Kidney (tissue), 22 donors: Measurements from ENCODE around the gene TAS2R43. TPM values are rescaled to one million over a fixed set of nuclear protein-coding genes. Genes with fewer than 3 reads are reported as not detected.

Experiments used
- DNase-seq, 5 donors: peaks; one replicate each; pipeline ENCODE4 v3.0.0-alpha.2; 2013 to 2020
- FAIRE-seq: peaks from 2 replicates; lab custom pipeline; 2012; peaks lifted over from hg19 to GRCh38; lab: Jason Lieb, UNC
- H3K27ac ChIP-seq, 2 donors: one replicate each; pipeline ENCODE4 v1.7.0; 2013; ENCODE audit warnings: low read depth in 2 of 2, low read length in 2 of 2, inconsistent platforms in 1 of 2
- H3K27me3 ChIP-seq: one replicate; pipeline ENCODE4 v1.7.1; 2013; ENCODE audit warnings: low read length, inconsistent platforms; ENCODE audit not compliant: control insufficient read depth, insufficient read depth
- H3K36me3 ChIP-seq, 3 donors: one replicate each; pipeline versions ENCODE4 v1.7.0 to v1.7.1; 2013; ENCODE audit warnings: low read length in 3 of 3, control low read depth in 1 of 3, inconsistent platforms in 1 of 3; ENCODE audit not compliant: insufficient read depth in 3 of 3, control insufficient read depth in 2 of 3
- H3K4me1 ChIP-seq, 3 donors: one replicate each; pipeline versions ENCODE4 v1.7.0 to v1.7.1; 2013; ENCODE audit warnings: low read length in 3 of 3, inconsistent platforms in 1 of 3, low read depth in 1 of 3; ENCODE audit not compliant: control insufficient read depth in 2 of 3, insufficient read depth in 2 of 3
- H3K4me3 ChIP-seq, 3 donors: one replicate each; pipeline versions ENCODE4 v1.7.0 to v1.8.1; 2013; ENCODE audit warnings: low read length in 3 of 3, control low read depth in 1 of 3, inconsistent platforms in 1 of 3
- H3K9ac ChIP-seq, 3 donors: one replicate each; pipeline versions ENCODE4 v1.7.0 to v1.7.1; 2013; ENCODE audit warnings: low read length in 3 of 3, control low read depth in 1 of 3, inconsistent platforms in 1 of 3
- H3K9me3 ChIP-seq, 3 donors: one replicate each; pipeline versions ENCODE4 v1.7.0 to v1.7.1; 2013; ENCODE audit warnings: low read length in 3 of 3, control low read depth in 1 of 3, inconsistent platforms in 1 of 3; ENCODE audit not compliant: control insufficient read depth in 2 of 3, insufficient read depth in 1 of 3
- CTCF ChIP-seq: IDR thresholded peaks from 3 replicates; pipeline ENCODE4 v1.5.1; 2012; ENCODE audit warnings: mild to moderate bottlenecking, moderate library complexity, borderline replicate concordance; ENCODE audit not compliant: insufficient read depth; ENCODE audit errors: extremely low read depth
- intact Hi-C: fragments of 100-400 bp; cut with DNase I; formaldehyde crosslinking; loops from one replicate; pipeline ENCODE4 v1.11.1; 2022
- long read RNA-seq, 10 donors: library from polyadenylated mRNA in 1 of 10; unstranded in 1 of 10; transcript quantifications; one replicate each; pipeline ENCODE4 v2.0.0 and lab custom pipeline, GENCODE V29; 2021 to 2026
- polyA plus RNA-seq: library from polyadenylated mRNA; stranded (reverse); fragments of 350-450 nt; fragmentation: Illumina TruSeq; extraction: RNeasy Lipid Tissue Mini Kit (QIAGEN cat#74804); gene quantifications from one replicate; pipeline ENCODE4 v1.2.3, GENCODE V29; 2014; ENCODE audit warnings: low read depth, low replicate concordance; ENCODE audit not compliant: insufficient read depth
- total RNA-seq: library from RNA; stranded (reverse); fragmentation: NEBNext Ultra II Directional; extraction: Animal tissue kit (Norgen Biotek cat#: 25700); gene quantifications from one replicate; pipeline ENCODE4 v1.2.1, GENCODE V29; 2021
- donor health status: control.
- donor health status: control.
- donor health status: control.
- donor health status: control.
- donor health status: control.
- donor health status: DM: yes; HTN: yes; CAD: no.
- donor health status: Normal renal cell carcinoma (clear cell type).

The TAS2R43 gene
- 0.85 TPM for total RNA-seq
- polyA plus RNA-seq, result not detected
- long read RNA-seq, donor 1, result 0 reads
- long read RNA-seq, donor 2, partial matches to known transcripts, result 0 of 1 reads
- long read RNA-seq, donor 2, other reads (novel, unspliced or antisense), result 0 of 1 reads
- long read RNA-seq, donor 3, result 0 reads
- long read RNA-seq, donor 4, result 0 reads
- long read RNA-seq, donor 5, result 0 reads
- long read RNA-seq, donor 6, result 0 reads
- long read RNA-seq, donor 7, result 0 reads
- long read RNA-seq, donor 8, result 0 reads
- long read RNA-seq, donor 9, result 0 reads
- long read RNA-seq, donor 10, result 0 reads

- TF ChIP-seq CTCF, result no peak
- Histone ChIP-seq H3K27ac (no peak within 1 kb of the TSS), H3K36me3 (no peaks in the 10 kb centered on the region), H3K9me3 (no peaks in the 10 kb centered on the region), H3K9ac (no peak within 1 kb of the TSS), H3K4me3 (no peak within 1 kb of the TSS), H3K27me3 (no peaks in the 10 kb centered on the region), H3K4me1 (no peaks in the 10 kb centered on the region)
- intact Hi-C loops, result no loop called here
- FAIRE-seq, result no peak
- DNase-seq, result no peak
Observed at GRCh38 chr12:11092128-11092527, at the start of gene TAS2R43. Gene TAS2R43, minus strand, starts transcription at chr12:11092313. Its CDS starts 84 bp downstream, at chr12:11092229.

GRCh38 chr12:11136075-11136474, 44.0 kb upstream of the TAS2R43 start:
- H3K27ac ChIP-seq, result no peak overlapping the region
- H3K9ac ChIP-seq, result no peak overlapping the region
- intact Hi-C loops, result no loop called here
- H3K4me1 ChIP-seq, result no peaks in the 10 kb centered on the region
- no peaks in the 10 kb centered on the region for H3K36me3 ChIP-seq
- DNase-seq (no peak), FAIRE-seq (no peak)
- no peaks in the 10 kb centered on the region for H3K9me3 ChIP-seq
- TF ChIP-seq CTCF, result no peak
- H3K4me3 ChIP-seq, result no peak overlapping the region
- no peaks in the 10 kb centered on the region for H3K27me3 ChIP-seq

GRCh38 chr12:11134305-11134704, 42.2 kb upstream of the TAS2R43 start, which contains the start of gene TAS2R30:
Gene TAS2R30, minus strand, starts transcription at chr12:11134644. Its CDS starts 400 bp downstream, at chr12:11134244.
- Histone ChIP-seq H3K27ac (no peak within 1 kb of the TSS), H3K27me3 (no peaks in the 10 kb centered on the region), H3K36me3 (no peaks in the 10 kb centered on the region), H3K9ac (no peak within 1 kb of the TSS), H3K9me3 (no peaks in the 10 kb centered on the region), H3K4me1 (no peaks in the 10 kb centered on the region), H3K4me3 (no peak within 1 kb of the TSS)
- TF ChIP-seq CTCF, result no peak
- DNase-seq (no peak), FAIRE-seq (no peak)
- intact Hi-C loops, result no loop called here

- DNase-seq (no peak), FAIRE-seq (no peak)
- no peaks in the 10 kb centered on the region for H3K9me3 ChIP-seq
- no peak overlapping the region for H3K9ac ChIP-seq
- H3K4me1 ChIP-seq, result no peaks in the 10 kb centered on the region
- no peak overlapping the region for H3K4me3 ChIP-seq
- intact Hi-C loops, result no loop called here
- no peak overlapping the region for H3K27ac ChIP-seq
- H3K27me3 ChIP-seq, result no peaks in the 10 kb centered on the region
- TF ChIP-seq CTCF, result no peak
- no peaks in the 10 kb centered on the region for H3K36me3 ChIP-seq
Observed at GRCh38 chr12:11133816-11134215, 41.7 kb upstream of the TAS2R43 start.
